NCI-H2107 treated with DMSO at 0.1 percent for 48 hours (cell line): ENCODE results near the gene CAMSAP2.
A peak's percentile ranks its signal among the peaks of the same experiment; 100 is the strongest.
"Not testable (repeated sequence)": the region's sequence is repeated elsewhere in the genome, so short reads cannot be mapped to it uniquely, and the experiment has no call there.

Experiments
- DNase-seq: peaks from one replicate; lab custom pipeline; 2025; ENCODE audit not compliant: unreplicated experiment; lab: John Stamatoyannopoulos, UW

CAMSAP2 gene

GRCh38 chr1:200780545-200781369 is 42.1 kb downstream of the CAMSAP2 start:
- peak; percentile 48 for DNase-seq

GRCh38 chr1:200783926-200784325 is 45.2 kb downstream of the CAMSAP2 start:
- no peak for DNase-seq

- no peak for DNase-seq
These were observed 45.9 kb downstream of the CAMSAP2 start for GRCh38 chr1:200784576-200784975.

GRCh38 chr1:200786788-200787187 is 48.1 kb downstream of the CAMSAP2 start:
- no peak for DNase-seq

- no peak for DNase-seq
These were observed 49.2 kb downstream of the CAMSAP2 start for GRCh38 chr1:200787896-200788387.

- not testable (repeated sequence) for DNase-seq
These were observed 52.3 kb downstream of the CAMSAP2 start for GRCh38 chr1:200791012-200791411.

GRCh38 chr1:200793677-200794076 is 55.0 kb downstream of the CAMSAP2 start:
- DNase-seq, result no peak

GRCh38 chr1:200794506-200795065 is 55.9 kb downstream of the CAMSAP2 start:
- DNase-seq, result no peak

- DNase-seq, result no peak
These were observed 56.5 kb downstream of the CAMSAP2 start for GRCh38 chr1:200795156-200795555.

- DNase-seq, result no peak
These were observed 63.3 kb downstream of the CAMSAP2 start for GRCh38 chr1:200802042-200802441.

GRCh38 chr1:200802865-200803512 is 64.3 kb downstream of the CAMSAP2 start:
- peak; percentile 70 for DNase-seq

GRCh38 chr1:200805719-200806118 is 67.0 kb downstream of the CAMSAP2 start:
- DNase-seq, result no peak

GRCh38 chr1:200808846-200809245 is 70.2 kb downstream of the CAMSAP2 start:
- DNase-seq, result no peak

GRCh38 chr1:200811704-200812103 is 73.0 kb downstream of the CAMSAP2 start:
- no peak for DNase-seq

- DNase-seq, result not testable (repeated sequence)
These were observed 78.0 kb downstream of the CAMSAP2 start for GRCh38 chr1:200816624-200817224.

- no peak for DNase-seq
These were observed 79.6 kb downstream of the CAMSAP2 start for GRCh38 chr1:200818248-200818647.

GRCh38 chr1:200819726-200820125 is 81.0 kb downstream of the CAMSAP2 start:
- DNase-seq, result no peak

GRCh38 chr1:200831091-200831490 is 92.4 kb downstream of the CAMSAP2 start:
- no peak for DNase-seq

- no peak for DNase-seq
These were observed 95.7 kb downstream of the CAMSAP2 start for GRCh38 chr1:200834383-200834782.

GRCh38 chr1:200836213-200836612 is 97.5 kb downstream of the CAMSAP2 start:
- no peak for DNase-seq

GRCh38 chr1:200837931-200838571 is 99.4 kb downstream of the CAMSAP2 start:
- DNase-seq, result peak; percentile 6
